HG03064 (cell line): ENCODE measurements around the gene ACACA.

Source experiments
- ATAC-seq: cut with Tn5 transposase; IDR thresholded peaks from one replicate; pipeline ENCODE4 v1.9.1; 2021; ENCODE audit warnings: low read depth; ENCODE audit not compliant: unreplicated experiment

ACACA gene

GRCh38 chr17:37246085-37246484 lies 160.6 kb downstream of the ACACA start:
- ATAC-seq: no peak

- ATAC-seq: no peak
Observed at GRCh38 chr17:37240381-37240780, 166.3 kb downstream of the ACACA start.

GRCh38 chr17:37239690-37240334 lies 166.8 kb downstream of the ACACA start:
- no peak for ATAC-seq

- no peak for ATAC-seq
Observed at GRCh38 chr17:37234106-37234505, 172.5 kb downstream of the ACACA start.

- ATAC-seq: no peak
Observed at GRCh38 chr17:37233036-37233435, 173.6 kb downstream of the ACACA start.

GRCh38 chr17:37231887-37232286 lies 174.7 kb downstream of the ACACA start:
- ATAC-seq: no peak

GRCh38 chr17:37230633-37231032 lies 176.0 kb downstream of the ACACA start:
- no peak for ATAC-seq

GRCh38 chr17:37225465-37225864 lies 181.2 kb downstream of the ACACA start:
- no peak for ATAC-seq

- ATAC-seq: no peak
Observed at GRCh38 chr17:37221865-37222264, 184.8 kb downstream of the ACACA start.

- ATAC-seq: no peak
Observed at GRCh38 chr17:37220607-37220953, 186.1 kb downstream of the ACACA start.

GRCh38 chr17:37219876-37220606 lies 186.6 kb downstream of the ACACA start:
- no peak for ATAC-seq

- no peak for ATAC-seq
Observed at GRCh38 chr17:37218849-37219248, 187.8 kb downstream of the ACACA start.

GRCh38 chr17:37214416-37214815 lies 192.2 kb downstream of the ACACA start:
- ATAC-seq: no peak

GRCh38 chr17:37213927-37214326 lies 192.7 kb downstream of the ACACA start:
- ATAC-seq: no peak

GRCh38 chr17:37212179-37212578 lies 194.5 kb downstream of the ACACA start:
- no peak for ATAC-seq

- no peak for ATAC-seq
Observed at GRCh38 chr17:37211136-37211535, 195.5 kb downstream of the ACACA start.

- no peak for ATAC-seq
Observed at GRCh38 chr17:37207103-37207502, 199.5 kb downstream of the ACACA start.

- no peak for ATAC-seq
Observed at GRCh38 chr17:37206299-37206698, 200.3 kb downstream of the ACACA start.

- no peak for ATAC-seq
Observed at GRCh38 chr17:37200497-37200896, 206.1 kb downstream of the ACACA start.

GRCh38 chr17:37197336-37197735 lies 209.3 kb downstream of the ACACA start:
- ATAC-seq: no peak

GRCh38 chr17:37194208-37194607 lies 212.4 kb downstream of the ACACA start:
- ATAC-seq: no peak

- ATAC-seq: no peak
Observed at GRCh38 chr17:37191219-37191618, 215.4 kb downstream of the ACACA start.
